Measurements from ENCODE around the gene GABARAPL2.
"Not testable (repeated sequence)": the region's sequence is repeated elsewhere in the genome, so short reads cannot be mapped to it uniquely, and the experiment has no call there.

The GABARAPL2 gene

GRCh38 chr16:75588716-75589115 is 22.5 kb downstream of the GABARAPL2 start:
- no peak overlapping the region for H3K4me3 ChIP-seq (ENCODE audit: low read length)
- H2BK5ac ChIP-seq (ENCODE audit: low read length): no peak overlapping the region
- no peak overlapping the region for H2AK5ac ChIP-seq (ENCODE audit: low read length)
- H3K27ac ChIP-seq (ENCODE audit: low read depth, low read length): no peak overlapping the region
- H2BK120ac ChIP-seq (ENCODE audit: low read depth, low read length): no peak overlapping the region
- DNase-seq: no peak
- no peak overlapping the region for H3K4ac ChIP-seq (ENCODE audit: low read depth, low read length)
- H4K8ac ChIP-seq (ENCODE audit: low read depth, low read length): no peak overlapping the region
- no peak overlapping the region for H3K23ac ChIP-seq (ENCODE audit: low read length)
- peaks cover 5% of the 10 kb centered on the region for H3K4me1 ChIP-seq (ENCODE audit: control insufficient read depth, low read depth, low read length)
- no CpG with 5 or more reads among the region's 4 CpGs for WGBS (ENCODE audit: extremely low coverage, insufficient coverage, low lambda C conversion rate)
- no peak overlapping the region for H3K56ac ChIP-seq (ENCODE audit: low read length)
- no peak overlapping the region for H3K18ac ChIP-seq (ENCODE audit: low read length)
- no peak overlapping the region for H3K9ac ChIP-seq (ENCODE audit: low read length)
- no peaks in the 10 kb centered on the region for H3K79me2 ChIP-seq (ENCODE audit: control insufficient read depth, insufficient read depth, low read length)
- H3K4me2 ChIP-seq (ENCODE audit: low read length): no peak overlapping the region
- H2BK15ac ChIP-seq (replicated peaks; ENCODE audit: low read depth): no peak overlapping the region
- no peak overlapping the region for H4K5ac ChIP-seq (ENCODE audit: low read length)
- no peaks in the 10 kb centered on the region for H3K27me3 ChIP-seq (ENCODE audit: insufficient read depth, low read length, poor library complexity)
- no peaks in the 10 kb centered on the region for H3K36me3 ChIP-seq (ENCODE audit: control insufficient read depth, insufficient read depth, low read length)
- H3K79me1 ChIP-seq (ENCODE audit: low read length): no peaks in the 10 kb centered on the region

- no CpG with 5 or more reads among the region's 3 CpGs for WGBS (ENCODE audit: extremely low coverage, insufficient coverage, low lambda C conversion rate)
- no peak for DNase-seq
- no peak overlapping the region for H3K27ac ChIP-seq (ENCODE audit: low read depth, low read length)
Measured at GRCh38 chr16:75589306-75589705, 23.1 kb downstream of the GABARAPL2 start.

GRCh38 chr16:75590920-75591843 is 25.0 kb downstream of the GABARAPL2 start:
- H4K8ac ChIP-seq (ENCODE audit: low read depth, low read length): no peak overlapping the region
- no CpG with 5 or more reads among the region's 8 CpGs for WGBS (ENCODE audit: extremely low coverage, insufficient coverage, low lambda C conversion rate)
- H2BK120ac ChIP-seq (ENCODE audit: low read depth, low read length): peak overlapping the region; percentile 23
- no peak overlapping the region for H3K4me3 ChIP-seq (ENCODE audit: low read length)
- H3K27ac ChIP-seq (ENCODE audit: low read depth, low read length): peak overlapping the region; percentile 52
- no peak overlapping the region for H2BK5ac ChIP-seq (ENCODE audit: low read length)
- H3K4me1 ChIP-seq (ENCODE audit: control insufficient read depth, low read depth, low read length): peaks cover 5% of the 10 kb centered on the region
- H3K18ac ChIP-seq (ENCODE audit: low read length): peak overlapping the region; percentile 92
- H3K36me3 ChIP-seq (ENCODE audit: control insufficient read depth, insufficient read depth, low read length): no peaks in the 10 kb centered on the region
- no peak overlapping the region for H3K4ac ChIP-seq (ENCODE audit: low read depth, low read length)
- peak; percentile 72 for DNase-seq
- no peaks in the 10 kb centered on the region for H3K79me1 ChIP-seq (ENCODE audit: low read length)
- H3K27me3 ChIP-seq (ENCODE audit: insufficient read depth, low read length, poor library complexity): no peaks in the 10 kb centered on the region
- H3K23ac ChIP-seq (ENCODE audit: low read length): no peak overlapping the region
- peak overlapping the region; percentile 6 for H3K9ac ChIP-seq (ENCODE audit: low read length)
- H3K4me2 ChIP-seq (ENCODE audit: low read length): no peak overlapping the region
- H3K56ac ChIP-seq (ENCODE audit: low read length): peak overlapping the region; percentile 68
- no peak overlapping the region for H2BK15ac ChIP-seq (replicated peaks; ENCODE audit: low read depth)
- H4K5ac ChIP-seq (ENCODE audit: low read length): no peak overlapping the region
- H2AK5ac ChIP-seq (ENCODE audit: low read length): no peak overlapping the region
- no peaks in the 10 kb centered on the region for H3K79me2 ChIP-seq (ENCODE audit: control insufficient read depth, insufficient read depth, low read length)

More at GRCh38 chr16:75589306-75589705, 23.1 kb downstream of the GABARAPL2 start:
- Histone ChIP-seq H4K8ac (ENCODE audit: low read depth, low read length) (no peak overlapping the region), H3K4ac (ENCODE audit: low read depth, low read length) (no peak overlapping the region), H2AK5ac (ENCODE audit: low read length) (no peak overlapping the region), H3K56ac (ENCODE audit: low read length) (no peak overlapping the region), H2BK5ac (ENCODE audit: low read length) (no peak overlapping the region), H3K4me3 (ENCODE audit: low read length) (no peak overlapping the region), H3K79me2 (ENCODE audit: control insufficient read depth, insufficient read depth, low read length) (no peaks in the 10 kb centered on the region), H3K4me1 (ENCODE audit: control insufficient read depth, low read depth, low read length) (peaks cover 5% of the 10 kb centered on the region), H3K27me3 (ENCODE audit: insufficient read depth, low read length, poor library complexity) (no peaks in the 10 kb centered on the region), H3K36me3 (ENCODE audit: control insufficient read depth, insufficient read depth, low read length) (no peaks in the 10 kb centered on the region), H3K4me2 (ENCODE audit: low read length) (no peak overlapping the region), H3K23ac (ENCODE audit: low read length) (no peak overlapping the region), H4K5ac (ENCODE audit: low read length) (no peak overlapping the region), H2BK120ac (ENCODE audit: low read depth, low read length) (no peak overlapping the region), H3K79me1 (ENCODE audit: low read length) (no peaks in the 10 kb centered on the region), H3K18ac (ENCODE audit: low read length) (no peak overlapping the region), H2BK15ac (replicated peaks; ENCODE audit: low read depth) (no peak overlapping the region), H3K9ac (ENCODE audit: low read length) (no peak overlapping the region)

- H3K56ac ChIP-seq (ENCODE audit: low read length); H3K23ac ChIP-seq (ENCODE audit: low read length); H2BK15ac ChIP-seq (replicated peaks; ENCODE audit: low read depth); H2AK5ac ChIP-seq (ENCODE audit: low read length); H3K79me2 ChIP-seq (ENCODE audit: control insufficient read depth, insufficient read depth, low read length); H3K27ac ChIP-seq (ENCODE audit: low read depth, low read length); H3K4me3 ChIP-seq (ENCODE audit: low read length); H4K8ac ChIP-seq (ENCODE audit: low read depth, low read length); H4K5ac ChIP-seq (ENCODE audit: low read length); H3K4me2 ChIP-seq (ENCODE audit: low read length); H3K79me1 ChIP-seq (ENCODE audit: low read length); H3K4ac ChIP-seq (ENCODE audit: low read depth, low read length); H3K9ac ChIP-seq (ENCODE audit: low read length); DNase-seq; H2BK120ac ChIP-seq (ENCODE audit: low read depth, low read length); H3K36me3 ChIP-seq (ENCODE audit: control insufficient read depth, insufficient read depth, low read length); H2BK5ac ChIP-seq (ENCODE audit: low read length); H3K18ac ChIP-seq (ENCODE audit: low read length); H3K27me3 ChIP-seq (ENCODE audit: insufficient read depth, low read length, poor library complexity); H3K4me1 ChIP-seq (ENCODE audit: control insufficient read depth, low read depth, low read length): not testable (repeated sequence)
- WGBS (ENCODE audit: extremely low coverage, insufficient coverage, low lambda C conversion rate): no CpG with 5 or more reads among the region's 9 CpGs
Measured at GRCh38 chr16:75591927-75592326, 25.7 kb downstream of the GABARAPL2 start.

GRCh38 chr16:75593308-75593707 is 27.1 kb downstream of the GABARAPL2 start:
- Histone ChIP-seq H3K27ac (ENCODE audit: low read depth, low read length) (no peak overlapping the region), H3K79me1 (ENCODE audit: low read length) (no peaks in the 10 kb centered on the region), H3K23ac (ENCODE audit: low read length) (no peak overlapping the region), H2BK15ac (replicated peaks; ENCODE audit: low read depth) (no peak overlapping the region), H4K5ac (ENCODE audit: low read length) (no peak overlapping the region), H3K79me2 (ENCODE audit: control insufficient read depth, insufficient read depth, low read length) (no peaks in the 10 kb centered on the region), H3K56ac (ENCODE audit: low read length) (no peak overlapping the region), H3K18ac (ENCODE audit: low read length) (no peak overlapping the region), H3K4me1 (ENCODE audit: control insufficient read depth, low read depth, low read length) (peaks cover 5% of the 10 kb centered on the region), H3K9ac (ENCODE audit: low read length) (no peak overlapping the region), H3K4me3 (ENCODE audit: low read length) (no peak overlapping the region), H2BK5ac (ENCODE audit: low read length) (no peak overlapping the region), H3K36me3 (ENCODE audit: control insufficient read depth, insufficient read depth, low read length) (peaks cover 1% of the 10 kb centered on the region), H2BK120ac (ENCODE audit: low read depth, low read length) (no peak overlapping the region), H2AK5ac (ENCODE audit: low read length) (no peak overlapping the region), H3K27me3 (ENCODE audit: insufficient read depth, low read length, poor library complexity) (no peaks in the 10 kb centered on the region), H3K4me2 (ENCODE audit: low read length) (no peak overlapping the region), H4K8ac (ENCODE audit: low read depth, low read length) (no peak overlapping the region), H3K4ac (ENCODE audit: low read depth, low read length) (no peak overlapping the region)
- no peak for DNase-seq
- no CpG with 5 or more reads among the region's 6 CpGs for WGBS (ENCODE audit: extremely low coverage, insufficient coverage, low lambda C conversion rate)

Measured in mesendoderm (in vitro differentiated cells).